Measurements from ENCODE around the gene ANO7. TPM values are rescaled to one million over a fixed set of nuclear protein-coding genes. Genes with fewer than 3 reads are reported as not detected.

Gene ANO7
- total RNA-seq, 1 experiment from 2014 or later = 5.2 TPM

DNA sequence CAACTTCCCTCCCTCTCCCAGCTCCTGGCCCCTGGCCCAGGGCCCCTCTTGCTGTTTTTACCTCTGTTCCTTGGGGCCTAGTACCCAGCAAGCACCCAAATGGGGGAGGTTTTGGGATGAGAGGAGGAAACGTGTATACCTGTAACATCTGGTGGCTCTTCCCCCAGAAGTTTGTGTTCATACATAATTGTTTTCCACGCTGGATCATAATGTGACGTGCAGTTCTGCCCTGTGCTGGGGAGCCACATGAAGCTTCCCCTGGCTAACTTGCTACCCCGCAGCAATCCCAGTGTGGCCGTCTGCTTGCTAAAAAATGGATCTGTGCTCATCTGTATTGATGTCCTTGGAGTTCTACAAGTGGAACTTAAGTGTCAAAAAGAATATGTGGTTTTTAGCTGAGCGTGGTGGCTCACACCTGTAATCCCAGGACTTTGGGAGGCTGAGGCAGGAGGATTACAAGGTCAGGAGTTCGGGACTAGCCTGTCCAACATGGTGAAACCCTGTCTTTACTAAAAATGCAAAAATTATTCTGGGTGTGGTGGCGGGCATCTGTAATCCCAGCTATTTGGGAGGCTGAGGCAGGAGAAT, 36.5 kb downstream of the ANO7 start:
- no peak overlapping the region for H2BK20ac ChIP-seq (ENCODE audit: low read depth, low read length, poor library complexity, severe bottlenecking)
- H3K9ac ChIP-seq (ENCODE audit: extremely low read depth, insufficient read length, low read length) = no peak overlapping the region
- no peak overlapping the region for H4K8ac ChIP-seq (replicated peaks; ENCODE audit: insufficient read length, low read depth, low read length)
- Mint-ChIP-seq H3K4me1 (peaks cover 4 to 15% of the 10 kb centered on the region in 2 experiments; a peak in 3 of 4 replicates), H3K27me3 (ENCODE audit: low read depth) (no peaks in the 10 kb centered on the region; the same call in 1 of the 2 replicates), H3K9me3 (peaks cover 0 to 2% of the 10 kb centered on the region in 2 experiments; a peak in 2 of 5 replicates), H3K4me3 (peak overlapping the region in 1 of 2 experiments; percentile 9; a peak in 2 of 5 replicates), H3K36me3 (ENCODE audit: insufficient read depth in 1 of 3, low read depth in 3 of 3) (peaks cover 12 to 44% (median 35%) of the 10 kb centered on the region in 3 experiments; a peak in 6 of 7 replicates), H3K27ac (peak overlapping the region; percentile 44 to 79 (median 64); a peak in 5 of 7 replicates)
- H3K14ac ChIP-seq (ENCODE audit: insufficient read depth, low read length) = no peak overlapping the region
- no peak overlapping the region for H3K4ac ChIP-seq (ENCODE audit: low read depth, low read length)
- no peak overlapping the region for H4K5ac ChIP-seq (ENCODE audit: insufficient read length, low read depth, low read length)
- no peaks in the 10 kb centered on the region; the same call in 1 of the 2 replicates for H3K79me2 ChIP-seq (ENCODE audit: insufficient read depth, low read length)
- no peak overlapping the region for H2BK5ac ChIP-seq (ENCODE audit: insufficient read length, low read length)
- H4K91ac ChIP-seq (ENCODE audit: insufficient read length, low read depth, low read length) = no peak overlapping the region
- no peaks in the 10 kb centered on the region for H3K4me1 ChIP-seq (ENCODE audit: insufficient read depth, low read length)
- no peak overlapping the region for H3T11ph ChIP-seq (ENCODE audit: low read length)
- TF ChIP-seq, protein P1, sequence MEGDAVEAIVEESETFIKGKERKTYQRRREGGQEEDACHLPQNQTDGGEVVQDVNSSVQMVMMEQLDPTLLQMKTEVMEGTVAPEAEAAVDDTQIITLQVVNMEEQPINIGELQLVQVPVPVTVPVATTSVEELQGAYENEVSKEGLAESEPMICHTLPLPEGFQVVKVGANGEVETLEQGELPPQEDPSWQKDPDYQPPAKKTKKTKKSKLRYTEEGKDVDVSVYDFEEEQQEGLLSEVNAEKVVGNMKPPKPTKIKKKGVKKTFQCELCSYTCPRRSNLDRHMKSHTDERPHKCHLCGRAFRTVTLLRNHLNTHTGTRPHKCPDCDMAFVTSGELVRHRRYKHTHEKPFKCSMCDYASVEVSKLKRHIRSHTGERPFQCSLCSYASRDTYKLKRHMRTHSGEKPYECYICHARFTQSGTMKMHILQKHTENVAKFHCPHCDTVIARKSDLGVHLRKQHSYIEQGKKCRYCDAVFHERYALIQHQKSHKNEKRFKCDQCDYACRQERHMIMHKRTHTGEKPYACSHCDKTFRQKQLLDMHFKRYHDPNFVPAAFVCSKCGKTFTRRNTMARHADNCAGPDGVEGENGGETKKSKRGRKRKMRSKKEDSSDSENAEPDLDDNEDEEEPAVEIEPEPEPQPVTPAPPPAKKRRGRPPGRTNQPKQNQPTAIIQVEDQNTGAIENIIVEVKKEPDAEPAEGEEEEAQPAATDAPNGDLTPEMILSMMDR (conservative IDR thresholded peaks at IDR 0.05) = no peak
- no peak overlapping the region for H2AK5ac ChIP-seq (ENCODE audit: insufficient read length, low read length)
- no peak overlapping the region for H3K23ac ChIP-seq (ENCODE audit: insufficient read length, low read depth, low read length)
- no peak overlapping the region for H2BK120ac ChIP-seq (ENCODE audit: low read depth, low read length, poor library complexity, severe bottlenecking)
- H2BK15ac ChIP-seq (ENCODE audit: low read depth, low read length) = no peak overlapping the region
- H2AFZ ChIP-seq (ENCODE audit: low read length) = no peak overlapping the region
- H3K79me1 ChIP-seq (ENCODE audit: insufficient read depth, low read depth, low read length, poor library complexity, severe bottlenecking) = no peaks in the 10 kb centered on the region
- no peaks in the 10 kb centered on the region for H3K9me3 ChIP-seq (ENCODE audit: control insufficient read depth, low read depth, low read length)
- no peak overlapping the region for H3K27ac ChIP-seq (ENCODE audit: insufficient read length, low read depth, low read length)
- no peak overlapping the region for H3K4me2 ChIP-seq (ENCODE audit: insufficient read depth, insufficient read length, low read length)
- no peaks in the 10 kb centered on the region for H3K23me2 ChIP-seq (ENCODE audit: insufficient read length, low read depth, low read length, poor library complexity, severe bottlenecking)
- no peak overlapping the region for H3K56ac ChIP-seq (ENCODE audit: insufficient read length, low read depth, low read length)
- no peak for DNase-seq
- peaks cover 2% of the 10 kb centered on the region for H4K20me1 ChIP-seq (ENCODE audit: control insufficient read depth, insufficient read depth, insufficient read length)
- no peak overlapping the region for H3K18ac ChIP-seq (ENCODE audit: insufficient read length, low read depth, low read length)
- H2BK12ac ChIP-seq (ENCODE audit: insufficient read length, low read depth, low read length) = no peak overlapping the region
- WGBS (ENCODE audit: extremely low coverage, insufficient read length, low lambda C conversion rate) = no CpG with 5 or more reads among the region's 8 CpGs
- H3K27me3 ChIP-seq (ENCODE audit: insufficient read depth, low read length) = no peaks in the 10 kb centered on the region
